ENCODE results near the gene MSRB1. TPM values are rescaled to one million over a fixed set of nuclear protein-coding genes. Genes with fewer than 3 reads are reported as not detected.
A peak's percentile ranks its signal among the peaks of the same experiment; 100 is the strongest.
"Not testable (repeated sequence)": the region's sequence is repeated elsewhere in the genome, so short reads cannot be mapped to it uniquely, and the experiment has no call there.

MSRB1 gene
- polyA plus RNA-seq, 10 donors = 17.6 to 40.8 (median 27.6) TPM

DNA sequence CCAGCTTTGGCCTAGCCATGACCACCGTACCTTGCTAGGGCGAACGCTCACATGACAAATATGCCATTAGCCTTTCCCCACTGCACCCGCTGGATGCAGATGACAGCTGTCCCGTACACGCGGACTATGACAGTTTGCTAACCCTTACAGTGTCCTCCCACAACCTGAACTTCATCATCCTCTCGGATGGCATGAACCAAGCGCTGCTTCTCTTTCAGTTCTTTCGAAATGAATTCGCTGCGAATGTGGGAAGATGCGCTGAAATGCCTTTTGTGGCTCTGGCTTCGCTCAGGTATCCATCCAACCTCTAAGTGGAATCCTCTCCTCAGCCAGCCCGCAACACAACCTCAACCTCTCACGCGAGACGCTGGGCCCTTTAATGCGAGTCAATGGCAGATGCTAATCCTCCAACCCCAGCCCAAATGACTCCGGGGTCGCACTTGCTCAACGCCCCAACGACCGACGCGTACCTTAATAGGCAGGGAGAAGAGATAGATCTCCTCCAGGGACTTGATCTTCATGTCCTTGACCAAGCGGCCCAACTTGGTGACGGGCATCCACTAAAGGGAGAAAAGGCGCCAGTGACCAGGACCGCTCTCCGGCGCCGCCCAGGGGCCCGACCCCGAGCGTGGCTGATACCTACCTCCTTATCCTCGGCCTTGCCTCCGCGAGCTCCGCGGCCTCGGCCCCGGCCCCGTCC lies 21.0 kb upstream of the MSRB1 start:
- DNase-seq = peak in 1 of 3 donors; percentile 59

- not testable (repeated sequence) for DNase-seq
These were observed 19.5 kb upstream of the MSRB1 start for GRCh38 chr16:1962161-1963153.

DNA sequence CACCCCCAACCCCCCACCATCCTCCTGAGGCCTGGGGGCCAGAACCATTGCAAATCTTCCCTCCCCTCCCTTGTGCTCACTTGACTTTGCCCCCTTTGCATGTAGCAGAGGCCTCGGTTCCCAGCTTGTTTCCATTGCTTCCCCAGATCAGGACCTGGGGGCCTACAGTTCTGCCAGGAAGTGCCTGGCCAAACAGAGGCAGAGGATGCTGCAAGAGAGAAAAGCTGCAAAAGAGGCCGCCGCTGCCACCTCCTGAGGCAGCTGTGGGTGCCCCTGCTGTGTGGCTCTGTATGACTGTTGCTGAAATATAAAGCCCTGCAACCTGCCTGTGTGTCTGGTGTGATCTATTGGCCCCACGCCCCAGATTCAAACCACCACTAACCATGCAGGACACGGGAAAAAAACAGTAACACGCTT lies 18.7 kb upstream of the MSRB1 start:
- no peak for DNase-seq

GRCh38 chr16:1960665-1961630 lies 17.9 kb upstream of the MSRB1 start:
- DNase-seq = no peak

DNA sequence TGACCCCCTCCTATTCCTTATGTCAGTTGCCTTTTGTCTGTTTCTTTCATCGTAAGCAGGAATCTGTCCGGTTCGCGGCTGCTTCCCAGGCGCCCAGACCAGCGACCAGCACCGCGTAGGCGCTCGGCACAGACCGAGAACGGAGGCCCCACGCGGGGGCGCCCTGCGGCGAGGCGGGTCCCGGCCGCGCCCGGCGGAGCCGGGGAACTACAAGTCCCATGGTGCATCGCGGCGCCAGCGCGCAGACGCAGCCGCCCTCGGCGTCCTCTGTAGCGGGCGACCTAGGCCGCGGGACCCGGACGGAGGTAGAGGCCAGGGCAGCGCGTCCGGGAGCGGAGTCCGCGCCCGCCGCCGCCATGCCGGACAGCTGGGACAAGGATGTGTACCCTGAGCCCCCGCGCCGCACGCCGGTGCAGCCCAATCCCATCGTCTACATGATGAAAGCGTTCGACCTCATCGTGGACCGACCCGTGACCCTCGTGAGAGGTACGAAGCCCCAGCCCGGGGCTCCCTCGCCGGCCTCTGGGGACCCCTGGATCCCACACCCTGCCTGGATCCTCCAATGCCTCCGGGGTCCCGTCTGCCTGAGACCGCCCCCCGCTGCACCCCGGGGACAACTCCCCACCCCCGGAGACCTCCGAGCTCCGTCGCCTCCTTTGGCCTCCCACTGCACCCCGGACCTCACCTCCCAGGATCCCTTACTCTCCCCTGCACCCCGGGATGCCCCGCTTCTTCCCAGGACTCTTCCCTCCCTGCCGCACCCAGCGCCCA lies 16.5 kb upstream of the MSRB1 start, which contains the start of gene NDUFB10:
Gene NDUFB10, plus strand, starts transcription at position 270 of the 771 bp plus-strand sequence. Its CDS starts 87 bp downstream, at position 357.
- DNase-seq = peak; percentile 86 to 97 (median 94)

GRCh38 chr16:1958715-1959268 lies 15.8 kb upstream of the MSRB1 start:
- no peak for DNase-seq

- not testable (repeated sequence) for DNase-seq
These were observed 15.1 kb upstream of the MSRB1 start for GRCh38 chr16:1958143-1958491.

GRCh38 chr16:1957434-1958142 lies 14.6 kb upstream of the MSRB1 start:
- DNase-seq = not testable (repeated sequence)

GRCh38 chr16:1953734-1954133 lies 10.7 kb upstream of the MSRB1 start:
- DNase-seq = no peak

DNA sequence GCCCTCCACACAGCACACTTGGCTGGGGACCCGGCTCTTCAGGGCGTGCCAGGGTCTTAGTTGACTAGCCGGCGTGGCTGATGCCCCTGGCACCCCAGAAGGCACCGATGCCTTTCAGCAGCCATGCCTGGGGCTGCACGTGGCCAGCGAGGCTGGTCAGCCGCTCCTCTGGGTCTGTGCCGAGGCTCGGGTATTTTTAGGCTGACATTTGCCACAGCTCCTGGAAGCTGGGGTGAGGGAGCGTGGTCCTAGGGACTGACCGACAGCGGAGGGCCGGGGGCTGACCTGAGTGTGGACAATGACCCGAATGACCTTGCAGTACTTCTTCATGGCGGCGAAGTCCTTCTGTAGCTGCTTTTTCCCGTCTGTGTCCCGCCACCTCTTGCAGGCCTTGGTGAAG lies 7.6 kb upstream of the MSRB1 start:
- no peak for DNase-seq

GRCh38 chr16:1950047-1950446 lies 7.0 kb upstream of the MSRB1 start:
- no peak for DNase-seq

DNA sequence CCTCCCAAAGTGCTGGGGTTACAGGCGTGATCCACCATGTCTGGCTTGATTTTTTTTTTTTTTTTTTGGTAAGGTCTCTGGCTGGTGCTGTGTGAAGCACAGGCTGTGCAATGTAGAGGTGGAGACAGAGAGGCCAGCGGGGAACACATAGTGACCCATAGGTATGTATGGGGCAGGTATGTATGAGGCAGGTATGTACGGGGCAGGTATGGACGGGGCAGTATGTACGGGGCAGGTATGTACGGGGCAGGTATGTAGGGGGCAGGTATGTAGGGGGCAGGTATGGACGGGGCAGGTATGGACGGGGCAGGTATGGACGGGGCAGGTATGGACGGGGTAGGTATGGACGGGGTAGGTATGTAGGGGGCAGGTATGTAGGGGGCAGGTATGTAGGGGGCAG lies 6.5 kb upstream of the MSRB1 start:
- no peak for DNase-seq

DNA sequence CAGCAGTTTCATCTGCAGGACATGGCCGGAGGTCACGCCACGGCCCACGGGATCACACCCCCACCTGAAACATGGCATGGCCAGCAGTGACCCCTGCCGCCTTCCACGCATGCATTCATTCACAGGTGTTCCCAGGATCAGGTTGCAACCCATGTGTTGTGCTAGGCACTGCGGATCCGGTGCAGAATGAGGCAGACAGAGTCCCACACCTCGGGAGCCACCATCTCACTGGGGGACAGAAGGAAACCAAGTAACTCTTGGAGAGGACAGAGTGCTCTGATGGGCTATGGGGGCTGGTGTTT lies 4.3 kb upstream of the MSRB1 start:
- no peak for DNase-seq

DNA sequence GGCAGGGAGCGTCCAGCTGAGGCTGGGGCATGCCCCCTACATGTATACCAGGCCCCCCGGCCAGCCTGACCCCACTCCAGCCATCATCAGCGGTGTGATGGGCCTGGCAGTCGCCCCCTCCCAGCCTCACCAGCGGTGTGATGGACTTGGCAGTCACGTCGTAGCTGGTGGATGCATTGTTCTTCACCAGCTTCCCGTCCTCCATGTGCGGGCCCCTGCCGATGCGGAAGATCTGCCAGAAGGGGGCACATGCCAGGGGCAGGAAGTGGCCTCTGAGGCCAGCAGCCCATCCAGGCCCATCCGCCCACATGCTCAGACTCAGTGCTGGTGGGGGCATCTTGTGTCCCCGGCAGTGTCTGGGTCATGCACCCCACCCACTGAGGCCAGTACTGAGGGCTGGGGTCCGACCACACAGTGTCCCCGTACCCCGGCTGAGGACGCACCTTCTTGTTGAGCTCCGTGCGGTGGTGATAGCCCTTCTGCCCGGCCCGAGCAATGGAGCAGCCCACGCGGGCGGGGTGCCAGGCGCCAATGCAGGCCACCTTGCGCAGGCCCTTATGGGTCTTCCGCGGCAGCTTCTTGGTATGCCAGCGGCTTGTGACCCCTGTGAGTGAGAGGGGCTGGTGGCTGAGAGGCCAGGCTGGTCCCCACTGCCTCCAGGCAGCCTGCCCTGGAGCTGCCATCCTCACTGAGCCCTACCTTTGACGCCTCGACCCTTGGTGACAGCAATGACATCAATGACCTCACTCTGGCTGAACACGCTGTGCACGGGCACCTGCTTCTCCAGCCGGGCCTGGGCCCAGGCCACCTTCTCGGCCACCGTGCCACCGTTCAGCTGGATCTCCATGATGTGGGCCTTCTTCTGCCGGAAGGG lies 3.7 kb upstream of the MSRB1 start:
- DNase-seq = no peak

- DNase-seq = no peak
These were observed 2.8 kb upstream of the MSRB1 start for GRCh38 chr16:1945559-1946391.

DNA sequence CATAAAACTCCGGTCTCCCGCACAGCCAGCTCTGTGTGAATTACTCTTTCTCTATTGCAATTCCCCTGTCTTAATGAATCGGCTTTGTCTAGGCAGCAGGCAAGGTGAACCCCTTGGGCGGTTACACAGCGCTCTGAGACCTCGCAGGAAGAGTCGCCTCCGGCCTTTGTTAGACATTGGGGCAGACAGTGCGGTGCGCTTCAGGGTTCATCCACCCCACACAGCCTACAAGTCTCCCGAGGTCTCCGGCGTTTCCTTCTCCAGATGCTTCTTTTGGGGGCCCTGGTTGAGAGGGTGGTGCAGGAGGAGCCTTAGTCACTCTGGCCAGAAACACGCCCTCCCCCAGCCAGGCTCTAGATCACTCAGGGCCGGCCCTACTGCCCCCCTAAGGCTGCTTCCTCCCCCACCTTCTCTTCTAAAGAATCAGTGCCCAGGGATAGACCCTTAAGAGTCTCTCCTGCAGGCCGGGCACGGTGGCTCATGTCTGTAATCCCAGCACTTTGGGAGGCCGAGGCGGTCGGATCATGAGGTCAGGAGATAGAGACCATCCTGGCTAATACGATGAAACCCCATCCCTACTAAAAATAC lies 1.7 kb upstream of the MSRB1 start:
- no peak for DNase-seq

GRCh38 chr16:1942047-1942809 lies 771 bp downstream of the MSRB1 start:
- DNase-seq = no peak
